ENCODE data around the gene COL16A1.

GRCh38 chr1:31681415-31681814, 22.4 kb downstream of the COL16A1 start:
- TF ChIP-seq POLR2AphosphoS5 (IDR thresholded peaks at IDR 0.05) = no peak
- TF ChIP-seq, protein P1, sequence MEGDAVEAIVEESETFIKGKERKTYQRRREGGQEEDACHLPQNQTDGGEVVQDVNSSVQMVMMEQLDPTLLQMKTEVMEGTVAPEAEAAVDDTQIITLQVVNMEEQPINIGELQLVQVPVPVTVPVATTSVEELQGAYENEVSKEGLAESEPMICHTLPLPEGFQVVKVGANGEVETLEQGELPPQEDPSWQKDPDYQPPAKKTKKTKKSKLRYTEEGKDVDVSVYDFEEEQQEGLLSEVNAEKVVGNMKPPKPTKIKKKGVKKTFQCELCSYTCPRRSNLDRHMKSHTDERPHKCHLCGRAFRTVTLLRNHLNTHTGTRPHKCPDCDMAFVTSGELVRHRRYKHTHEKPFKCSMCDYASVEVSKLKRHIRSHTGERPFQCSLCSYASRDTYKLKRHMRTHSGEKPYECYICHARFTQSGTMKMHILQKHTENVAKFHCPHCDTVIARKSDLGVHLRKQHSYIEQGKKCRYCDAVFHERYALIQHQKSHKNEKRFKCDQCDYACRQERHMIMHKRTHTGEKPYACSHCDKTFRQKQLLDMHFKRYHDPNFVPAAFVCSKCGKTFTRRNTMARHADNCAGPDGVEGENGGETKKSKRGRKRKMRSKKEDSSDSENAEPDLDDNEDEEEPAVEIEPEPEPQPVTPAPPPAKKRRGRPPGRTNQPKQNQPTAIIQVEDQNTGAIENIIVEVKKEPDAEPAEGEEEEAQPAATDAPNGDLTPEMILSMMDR (IDR thresholded peaks at IDR 0.05) = no peak
- no peak for TF ChIP-seq POLR2A (IDR thresholded peaks at IDR 0.05)
- no peak for TF ChIP-seq EP300 (IDR thresholded peaks at IDR 0.05)

All from sigmoid colon (tissue), 4 donors.